DND-41 (cell line): Measurements from ENCODE around the gene ASPG.

ENCODE experiments used
- ATAC-seq: fragments of 200-7000 bp; cut with Tn5 transposase; 3 replicates; pipeline ENCODE4 v1.9.1; 2021; ENCODE audit warnings: low read depth; ENCODE audit not compliant: insufficient read depth
- DNase-seq: peaks from one replicate; pipeline ENCODE4 v3.0.0-alpha.2; 2020
- H2AFZ ChIP-seq: 2 replicates; pipeline ENCODE4 v1.6.0; 2012; ENCODE audit warnings: low read depth, low read length
- H3K27ac ChIP-seq: 2 replicates; pipeline ENCODE4 v1.5.1; 2012; ENCODE audit warnings: low read length, inconsistent platforms
- H3K27me3 ChIP-seq: fragments of 200-600 bp; sonication (generic); 2 replicates; pipeline ENCODE4 v1.6.0; 2012; ENCODE audit warnings: low read length, mild to moderate bottlenecking, inconsistent platforms; ENCODE audit not compliant: insufficient read depth, poor library complexity
- H3K36me3 ChIP-seq: 2 replicates; pipeline ENCODE4 v1.5.1; 2012; ENCODE audit warnings: low read length, inconsistent platforms; ENCODE audit not compliant: insufficient read depth
- H3K4me1 ChIP-seq: 2 replicates; pipeline ENCODE4 v1.5.1; 2012; ENCODE audit warnings: mild to moderate bottlenecking, low read length; ENCODE audit not compliant: insufficient read depth
- H3K4me2 ChIP-seq: 2 replicates; pipeline ENCODE4 v1.6.0; 2012; ENCODE audit warnings: mild to moderate bottlenecking, moderate library complexity, low read length, inconsistent platforms; ENCODE audit not compliant: insufficient read depth
- H3K4me3 ChIP-seq, 2 experiments: fragments of 200-600 bp in 1 of 2; shearing (Covaris generic) in 1 of 2; 2 replicates each; pipeline ENCODE4 v1.5.1; 2012 to 2016; ENCODE audit warnings: inconsistent platforms in 2 of 2, low read length in 2 of 2, mild to moderate bottlenecking in 2 of 2, low read depth in 1 of 2, moderate library complexity in 1 of 2
- H3K79me2 ChIP-seq: 2 replicates; pipeline ENCODE4 v1.6.0; 2012; ENCODE audit warnings: low read length, inconsistent platforms; ENCODE audit not compliant: insufficient read depth
- H3K9ac ChIP-seq: 2 replicates; pipeline ENCODE4 v1.6.0; 2012; ENCODE audit warnings: low read depth, mild to moderate bottlenecking, inconsistent platforms, low read length, moderate library complexity
- H3K9me3 ChIP-seq: 2 replicates; pipeline ENCODE4 v1.5.1; 2012; ENCODE audit warnings: low read length, moderate library complexity, mild to moderate bottlenecking, inconsistent platforms; ENCODE audit not compliant: insufficient read depth, severe bottlenecking
- H4K20me1 ChIP-seq: 2 replicates; pipeline ENCODE4 v1.6.0; 2012; ENCODE audit warnings: low read length; ENCODE audit not compliant: insufficient read depth
- EZH2 ChIP-seq: IDR thresholded peaks from 3 replicates; pipeline ENCODE4 v1.6.1; 2012; ENCODE audit warnings: borderline replicate concordance, low read depth, mild to moderate bottlenecking, moderate library complexity, low read length, inconsistent platforms; ENCODE audit not compliant: severe bottlenecking
- TF ChIP-seq, protein P1 (sequence below): IDR thresholded peaks from 2 replicates; pipeline ENCODE4 v1.5.1; 2012; ENCODE audit warnings: borderline replicate concordance, low read length, moderate library complexity, mild to moderate bottlenecking; ENCODE audit not compliant: poor library complexity, severe bottlenecking; ENCODE audit errors: extremely low read depth

ASPG gene

DNA sequence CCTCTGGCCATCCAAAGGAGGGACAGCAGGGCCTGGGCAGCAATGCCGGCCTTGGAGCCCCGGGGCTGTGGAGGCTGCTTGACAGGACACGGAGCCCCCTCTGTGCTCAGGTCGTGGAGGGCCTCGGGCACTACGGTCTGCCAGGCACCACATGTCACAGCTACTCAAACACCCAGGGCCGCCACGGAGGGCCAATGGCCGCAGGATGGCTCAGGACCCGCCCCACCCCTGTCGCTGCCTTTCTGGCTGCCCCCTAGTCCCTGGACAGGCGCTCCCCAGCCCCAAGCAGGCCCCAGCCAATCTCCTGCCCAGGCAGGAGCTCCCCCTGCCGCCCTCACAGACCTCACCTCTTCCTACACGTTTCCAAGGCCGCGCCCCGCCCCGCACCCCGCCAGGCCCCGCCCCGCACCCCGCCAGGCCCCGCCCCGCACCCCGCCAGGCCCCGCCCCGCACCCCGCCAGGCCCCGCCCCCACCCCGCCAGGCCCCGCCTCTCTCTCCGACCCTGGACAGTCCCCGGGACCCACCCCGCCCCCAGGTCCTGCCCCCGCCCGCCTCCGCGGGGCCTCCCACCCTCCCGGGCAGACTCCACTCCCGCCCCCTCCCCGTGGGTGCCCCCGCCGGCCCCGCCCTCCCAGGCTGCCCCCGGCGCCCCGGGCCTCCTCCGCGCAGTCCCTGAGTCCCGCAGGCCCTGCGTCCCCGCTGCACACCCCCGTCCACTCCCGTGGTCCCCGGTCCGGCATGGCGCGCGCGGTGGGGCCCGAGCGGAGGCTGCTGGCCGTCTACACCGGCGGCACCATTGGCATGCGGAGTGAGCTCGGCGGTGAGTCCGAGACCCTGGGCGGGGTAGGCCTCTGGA is at the start of gene ASPG:
ASPG (plus strand) TSS at position 669 of the 857 bp plus-strand sequence; CDS start at position 740, 71 bp downstream.
- no peak for ATAC-seq
- Histone ChIP-seq H3K36me3 (no peaks in the 10 kb centered on the region), H3K4me1 (no peaks in the 10 kb centered on the region), H3K79me2 (no peaks in the 10 kb centered on the region), H4K20me1 (no peaks in the 10 kb centered on the region), H3K27me3 (no peaks in the 10 kb centered on the region), H3K27ac (no peak within 1 kb of the TSS), H3K9ac (no peak within 1 kb of the TSS), H3K4me3 (no peak within 1 kb of the TSS), H3K9me3 (no peaks in the 10 kb centered on the region), H2AFZ (no peak within 1 kb of the TSS), H3K4me2 (no peak within 1 kb of the TSS)
- DNase-seq: no peak
- no peak for TF ChIP-seq EZH2
- TF ChIP-seq, protein P1, sequence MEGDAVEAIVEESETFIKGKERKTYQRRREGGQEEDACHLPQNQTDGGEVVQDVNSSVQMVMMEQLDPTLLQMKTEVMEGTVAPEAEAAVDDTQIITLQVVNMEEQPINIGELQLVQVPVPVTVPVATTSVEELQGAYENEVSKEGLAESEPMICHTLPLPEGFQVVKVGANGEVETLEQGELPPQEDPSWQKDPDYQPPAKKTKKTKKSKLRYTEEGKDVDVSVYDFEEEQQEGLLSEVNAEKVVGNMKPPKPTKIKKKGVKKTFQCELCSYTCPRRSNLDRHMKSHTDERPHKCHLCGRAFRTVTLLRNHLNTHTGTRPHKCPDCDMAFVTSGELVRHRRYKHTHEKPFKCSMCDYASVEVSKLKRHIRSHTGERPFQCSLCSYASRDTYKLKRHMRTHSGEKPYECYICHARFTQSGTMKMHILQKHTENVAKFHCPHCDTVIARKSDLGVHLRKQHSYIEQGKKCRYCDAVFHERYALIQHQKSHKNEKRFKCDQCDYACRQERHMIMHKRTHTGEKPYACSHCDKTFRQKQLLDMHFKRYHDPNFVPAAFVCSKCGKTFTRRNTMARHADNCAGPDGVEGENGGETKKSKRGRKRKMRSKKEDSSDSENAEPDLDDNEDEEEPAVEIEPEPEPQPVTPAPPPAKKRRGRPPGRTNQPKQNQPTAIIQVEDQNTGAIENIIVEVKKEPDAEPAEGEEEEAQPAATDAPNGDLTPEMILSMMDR: no peak

DNA sequence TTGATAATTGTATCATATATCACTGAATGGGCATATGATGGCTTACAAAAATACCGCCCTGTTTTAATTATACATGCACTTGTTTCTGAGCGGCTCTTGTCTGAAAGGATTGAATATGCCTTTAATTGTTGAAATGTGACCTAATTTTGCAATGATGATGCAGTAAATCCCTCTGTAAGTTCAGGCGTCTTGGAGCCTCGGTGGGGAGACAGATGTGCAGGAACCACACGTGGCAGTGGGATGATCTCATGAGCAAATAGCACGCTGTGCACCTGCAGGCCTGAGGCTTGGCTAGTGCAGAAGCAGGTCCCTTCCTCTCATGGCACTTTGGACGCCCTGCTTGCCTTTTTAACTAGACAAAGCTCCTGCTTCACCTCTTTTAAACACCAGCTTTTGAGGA is 49.3 kb upstream of the ASPG start:
- Histone ChIP-seq H3K79me2 (no peaks in the 10 kb centered on the region), H3K9me3 (no peaks in the 10 kb centered on the region), H2AFZ (no peak overlapping the region), H4K20me1 (no peaks in the 10 kb centered on the region), H3K27ac (no peak overlapping the region), H3K4me1 (no peaks in the 10 kb centered on the region), H3K4me3 (no peak overlapping the region), H3K4me2 (no peak overlapping the region), H3K27me3 (peaks cover 28% of the 10 kb centered on the region), H3K36me3 (no peaks in the 10 kb centered on the region), H3K9ac (no peak overlapping the region)
- DNase-seq (no peak), ATAC-seq (no peak)
- no peak for TF ChIP-seq EZH2
- TF ChIP-seq, protein P1: no peak

DNA sequence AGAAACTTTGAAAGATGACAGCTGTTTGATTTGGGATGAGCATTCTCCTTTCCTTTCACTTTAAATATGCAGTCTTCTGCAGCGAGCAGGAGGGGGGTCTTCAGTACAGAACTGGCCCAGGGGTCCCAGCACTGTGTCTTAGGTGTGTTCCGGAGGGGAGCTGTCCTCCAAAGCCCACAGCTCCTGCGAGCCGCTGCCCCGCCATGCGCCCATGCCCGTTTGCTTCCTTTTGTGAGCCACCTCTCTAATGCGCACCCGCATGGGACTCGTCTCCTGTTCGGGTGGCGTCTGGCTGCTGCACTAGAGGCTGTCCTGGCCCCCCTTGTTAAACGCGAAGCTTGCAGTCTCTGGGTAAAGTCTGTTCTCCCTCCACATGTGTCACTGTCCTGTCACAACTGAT is 48.4 kb upstream of the ASPG start:
- no peak overlapping the region for H3K27ac ChIP-seq
- no peak for ATAC-seq
- H2AFZ ChIP-seq: no peak overlapping the region
- TF ChIP-seq, protein P1: no peak
- no peak for TF ChIP-seq EZH2
- no peak overlapping the region for H3K4me2 ChIP-seq
- no peak overlapping the region for H3K4me3 ChIP-seq
- H3K79me2 ChIP-seq: no peaks in the 10 kb centered on the region
- H4K20me1 ChIP-seq: no peaks in the 10 kb centered on the region
- H3K27me3 ChIP-seq: peaks cover 28% of the 10 kb centered on the region
- no peak overlapping the region for H3K9ac ChIP-seq
- H3K4me1 ChIP-seq: no peaks in the 10 kb centered on the region
- no peaks in the 10 kb centered on the region for H3K9me3 ChIP-seq
- DNase-seq: no peak
- H3K36me3 ChIP-seq: no peaks in the 10 kb centered on the region
